ENCODE data around the gene LIG4. TPM values are rescaled to one million over a fixed set of nuclear protein-coding genes. Genes with fewer than 3 reads are reported as not detected.
A peak's percentile ranks its signal among the peaks of the same experiment; 100 is the strongest.

The LIG4 gene
- total and polyA plus RNA-seq, 9 of the 15 experiments (the other 6 are each of a cell fraction or from before 2014, with no cell fraction given), result 1.5 to 7.8 (median 5.1) TPM

- no peaks in the 10 kb centered on the region for H3K9me1 ChIP-seq (ENCODE audit: control insufficient read depth, insufficient read depth, low read length)
- H3K36me3 ChIP-seq (ENCODE audit: control insufficient read depth, insufficient read depth, low read length), result peaks cover 7% of the 10 kb centered on the region; the same call in 1 of the 3 replicates
- intact Hi-C loops (cut with micrococcal nuclease) (loop anchor here (10.0 kb wide), 1 partner anchor 545 kb away; no protein-coding TSS in a partner anchor), in situ Hi-C loops (cut with MboI) (no loop called here)
- DNase-seq (ENCODE audit: extremely low read depth in 1 of 4, low spot score in 3 of 4) (peak in 1 of 4 experiments; percentile 12), ATAC-seq (no peak), FAIRE-seq (no peak)
- H3K9me3 ChIP-seq (replicated peaks; ENCODE audit: control insufficient read depth, insufficient read depth, low read depth, low read length), result no peaks in the 10 kb centered on the region
- H3K79me2 ChIP-seq (ENCODE audit: control insufficient read depth, insufficient read depth, low read length), result peaks cover 84% of the 10 kb centered on the region
- BruUV-seq (replicated peaks), result no TSS peak
- peaks cover 3 to 10% of the 10 kb centered on the region in 2 experiments; a peak in 3 of 5 replicates for H3K4me1 ChIP-seq (replicated peaks in 1 of 2; ENCODE audit: control insufficient read depth in 2 of 2, insufficient read depth in 2 of 2, low read length in 2 of 2)
- H3K4me3 ChIP-seq, result 0 out of 2 replicates have a peak overlapping the region, but pooled peaks have one; percentile 89
- no peak overlapping the region for H2AFZ ChIP-seq (ENCODE audit: low read depth, low read length)
- H3K27me3 ChIP-seq (ENCODE audit: control insufficient read depth in 2 of 2, insufficient read depth in 2 of 2, low read length in 2 of 2), result no peaks in the 10 kb centered on the region
- CTCF ChIA-PET (ENCODE audit: low intra/inter-chr PET ratio), result no interaction called here
- TF ChIP-seq KAT2B (IDR thresholded peaks at IDR 0.05; ENCODE audit: low read depth, low read length), result no peak
- TF ChIP-seq ZC3H8 (IDR thresholded peaks at IDR 0.05), result no peak
- TF ChIP-seq ZNF12 (CRISPR knock-in tag; IDR thresholded peaks at IDR 0.05), result no peak
- no peak for TF ChIP-seq FOSL1 (tag; conservative IDR thresholded peaks at IDR 0.05)
- no peak for TF ChIP-seq CBX2 (IDR thresholded peaks at IDR 0.05; ENCODE audit: insufficient read depth, low read length, poor library complexity, severe bottlenecking)
- TF ChIP-seq ZNF239 (CRISPR knock-in tag; IDR thresholded peaks at IDR 0.05), result no peak
- no peak for TF ChIP-seq BRF2 (IDR thresholded peaks at IDR 0.05; ENCODE audit: borderline replicate concordance, insufficient read depth, insufficient read length)
- TF ChIP-seq ARHGAP35 (IDR thresholded peaks at IDR 0.05; ENCODE audit: partially characterized antibody), result no peak
- TF ChIP-seq ZNF175 (CRISPR knock-in tag; IDR thresholded peaks at IDR 0.05; ENCODE audit: low read depth), result no peak
- TF ChIP-seq CCNT2 (IDR thresholded peaks at IDR 0.05; ENCODE audit: borderline replicate concordance, extremely low read depth, insufficient read length, low read depth, low read length), result no peak
- no peak for TF ChIP-seq ZFP91 (CRISPR knock-in tag; IDR thresholded peaks at IDR 0.05)
- no peak overlapping the region for H3K27ac ChIP-seq (ENCODE audit: extremely low read depth, low read depth, low read length)
- H4K20me1 ChIP-seq (replicated peaks; ENCODE audit: control insufficient read depth, insufficient read depth, low read length), result no peaks in the 10 kb centered on the region
- POLR2A ChIA-PET, result no interaction called here
- 6% methylated on average over 1 of the region's 1 CpG for WGBS (ENCODE audit: insufficient coverage, low coverage, missing lambda C conversion rate)
- no peak overlapping the region; the same call in 1 of the 2 replicates for H3K4me2 ChIP-seq (ENCODE audit: insufficient read depth, low read length)
- no peak overlapping the region for H3K9ac ChIP-seq (ENCODE audit: insufficient read depth in 1 of 2, low read depth in 2 of 2, low read length in 2 of 2)
These were observed 4.7 kb upstream of the LIG4 start for GRCh38 chr13:108220041-108220440.
